ENCODE results near the gene CNPY1. TPM values are rescaled to one million over a fixed set of nuclear protein-coding genes. Genes with fewer than 3 reads are reported as not detected.
"Not testable (repeated sequence)": the region's sequence is repeated elsewhere in the genome, so short reads cannot be mapped to it uniquely, and the experiment has no call there.

CNPY1 gene
- total RNA-seq, 5 donors from 2014 or later (not counting 1 experiment from before 2014, with no cell fraction given), result not detected

DNA sequence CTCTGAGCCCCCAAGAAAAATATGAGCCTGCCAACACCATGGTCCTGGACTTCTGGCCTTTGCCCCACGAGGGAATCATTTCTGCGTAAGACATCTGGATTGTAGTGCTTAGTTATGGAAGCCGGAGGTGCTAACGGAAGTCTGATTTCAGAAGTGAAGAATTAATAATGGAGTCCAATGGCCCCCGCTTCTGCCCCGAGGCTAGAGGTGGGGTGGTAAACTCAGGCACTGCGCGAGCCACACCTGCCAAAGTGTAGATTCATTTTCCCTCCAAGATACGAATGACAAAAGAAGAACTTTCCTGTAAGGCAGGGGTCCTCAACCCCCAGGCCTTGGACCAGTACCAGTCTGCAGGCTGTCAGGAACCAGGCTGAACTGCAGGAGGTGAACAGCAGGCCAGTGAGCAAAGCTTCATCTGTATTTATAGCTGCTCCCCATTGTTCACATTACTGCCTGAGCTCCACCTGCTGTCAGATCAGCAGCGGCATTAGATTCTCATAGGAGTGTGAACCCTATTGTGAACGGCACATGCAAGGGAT lies 22.3 kb downstream of the CNPY1 start:
- H3K4me1 Mint-ChIP-seq, result no peaks in the 10 kb centered on the region
- 96% methylated on average over 6 of the region's 11 CpGs for WGBS (ENCODE audit: insufficient coverage)
- Histone ChIP-seq H3K27ac (ENCODE audit: low read length) (no peak overlapping the region), H3K4me3 (ENCODE audit: control insufficient read depth in 1 of 2, extremely low read depth in 1 of 2, low read length in 1 of 2) (no peak overlapping the region), H3K4me1 (ENCODE audit: control insufficient read depth in 1 of 2, extremely low read depth in 1 of 2, insufficient read depth in 2 of 2, low read length in 2 of 2) (no peaks in the 10 kb centered on the region), H3K27me3 (replicated peaks in 1 of 2; ENCODE audit: control insufficient read depth in 2 of 2, extremely low read depth in 1 of 2, insufficient read depth in 2 of 2, low read length in 1 of 2) (peaks cover 3 to 37% of the 10 kb centered on the region in 2 experiments), H3K36me3 (ENCODE audit: control insufficient read depth in 2 of 2, extremely low read depth in 1 of 2, insufficient read depth in 1 of 2, low read length in 1 of 2) (no peaks in the 10 kb centered on the region), H3K9me3 (no peaks in the 10 kb centered on the region)
- no peak for ATAC-seq (replicated peaks in 1 of 4)
- H3K36me3 Mint-ChIP-seq, result no peaks in the 10 kb centered on the region
- H3K9me3 Mint-ChIP-seq, result no peaks in the 10 kb centered on the region
- CTCF ChIA-PET, result interaction anchor here in 1 of 2 donors (0.6 kb wide), 1 partner anchor 287 kb away, joined by 4 read pairs; no protein-coding TSS in a partner anchor
- H3K4me3 Mint-ChIP-seq, result no peak overlapping the region
- POLR2A ChIA-PET, result no interaction called here
- peaks cover 24 to 35% of the 10 kb centered on the region in 2 donors for H3K27me3 Mint-ChIP-seq
- DNase-seq, result no peak
- no peak overlapping the region for H3K27ac Mint-ChIP-seq

GRCh38 chr7:155523168-155523675 lies 23.1 kb downstream of the CNPY1 start:
- no peaks in the 10 kb centered on the region for H3K36me3 ChIP-seq (ENCODE audit: control insufficient read depth in 2 of 2, extremely low read depth in 1 of 2, insufficient read depth in 1 of 2, low read length in 1 of 2)
- Mint-ChIP-seq H3K27me3 (peaks cover 28 to 33% of the 10 kb centered on the region in 2 donors), H3K4me1 (no peaks in the 10 kb centered on the region), H3K4me3 (no peak overlapping the region), H3K36me3 (no peaks in the 10 kb centered on the region), H3K9me3 (no peaks in the 10 kb centered on the region), H3K27ac (no peak overlapping the region)
- H3K27ac ChIP-seq (ENCODE audit: low read length), result no peak overlapping the region
- no peak for ATAC-seq (replicated peaks in 1 of 4)
- no peaks in the 10 kb centered on the region for H3K9me3 ChIP-seq
- H3K4me3 ChIP-seq (ENCODE audit: control insufficient read depth in 1 of 2, extremely low read depth in 1 of 2, low read length in 1 of 2), result no peak overlapping the region
- H3K27me3 ChIP-seq (replicated peaks in 1 of 2; ENCODE audit: control insufficient read depth in 2 of 2, extremely low read depth in 1 of 2, insufficient read depth in 2 of 2, low read length in 1 of 2), result peaks cover 3 to 31% of the 10 kb centered on the region in 2 experiments
- CTCF ChIA-PET, result no interaction called here
- no peak for DNase-seq
- no peaks in the 10 kb centered on the region for H3K4me1 ChIP-seq (ENCODE audit: control insufficient read depth in 1 of 2, extremely low read depth in 1 of 2, insufficient read depth in 2 of 2, low read length in 2 of 2)
- 71% methylated on average over 5 of the region's 16 CpGs for WGBS (ENCODE audit: insufficient coverage)
- POLR2A ChIA-PET, result no interaction called here

- H3K4me3 ChIP-seq (ENCODE audit: control insufficient read depth in 1 of 2, extremely low read depth in 1 of 2, low read length in 1 of 2), result no peak overlapping the region
- ATAC-seq (replicated peaks in 1 of 4) (no peak), DNase-seq (no peak)
- WGBS (ENCODE audit: insufficient coverage), result 86% methylated on average over 19 of the region's 21 CpGs
- Mint-ChIP-seq H3K4me3 (no peak overlapping the region), H3K36me3 (no peaks in the 10 kb centered on the region), H3K27ac (no peak overlapping the region), H3K27me3 (peaks cover 32 to 41% of the 10 kb centered on the region in 2 donors), H3K4me1 (no peaks in the 10 kb centered on the region), H3K9me3 (no peaks in the 10 kb centered on the region)
- no peaks in the 10 kb centered on the region for H3K36me3 ChIP-seq (ENCODE audit: control insufficient read depth in 2 of 2, extremely low read depth in 1 of 2, insufficient read depth in 1 of 2, low read length in 1 of 2)
- no peaks in the 10 kb centered on the region for H3K4me1 ChIP-seq (ENCODE audit: control insufficient read depth in 1 of 2, extremely low read depth in 1 of 2, insufficient read depth in 2 of 2, low read length in 2 of 2)
- ChIA-PET POLR2A (no interaction called here), CTCF (no interaction called here)
- no peaks in the 10 kb centered on the region for H3K9me3 ChIP-seq
- peaks cover 3 to 30% of the 10 kb centered on the region in 2 experiments for H3K27me3 ChIP-seq (replicated peaks in 1 of 2; ENCODE audit: control insufficient read depth in 2 of 2, extremely low read depth in 1 of 2, insufficient read depth in 2 of 2, low read length in 1 of 2)
- no peak overlapping the region for H3K27ac ChIP-seq (ENCODE audit: low read length)
Observed at GRCh38 chr7:155521743-155522398, 24.5 kb downstream of the CNPY1 start.

DNA sequence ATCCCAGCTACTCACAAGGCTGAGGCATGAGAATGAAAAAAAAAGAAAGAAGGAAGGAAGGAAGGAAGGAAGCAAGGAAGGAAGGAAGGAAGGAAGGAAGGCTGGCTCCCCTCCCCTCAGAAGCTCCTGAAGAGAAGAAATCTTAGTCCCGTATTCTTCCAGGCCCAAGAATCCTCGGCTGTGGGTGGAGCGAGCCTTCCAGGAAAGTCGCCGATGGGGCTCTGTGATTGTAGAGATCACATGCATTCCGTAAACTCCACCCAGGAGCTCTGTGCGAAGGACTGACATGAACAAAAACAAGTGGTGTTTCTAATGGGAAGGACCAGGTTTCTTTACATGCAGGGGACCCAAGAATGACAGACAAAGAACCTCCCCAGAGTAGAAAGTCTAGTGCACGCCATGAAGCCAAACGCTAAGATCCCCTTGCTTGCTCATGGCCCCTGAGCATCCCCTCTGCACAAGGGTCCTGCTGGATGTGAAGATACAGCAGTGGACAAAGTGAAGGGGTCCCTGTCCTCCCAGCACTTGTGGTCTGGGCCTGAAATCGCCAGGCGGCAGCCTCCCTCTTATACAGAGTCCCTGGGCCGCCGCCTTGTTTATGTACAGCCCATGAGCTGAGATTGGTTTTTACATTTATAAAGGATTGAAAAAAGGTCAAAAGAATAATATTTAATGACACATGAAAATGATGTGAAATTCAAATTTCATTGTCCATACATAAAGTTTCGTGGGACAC lies 25.2 kb downstream of the CNPY1 start:
- H3K27ac Mint-ChIP-seq, result no peak overlapping the region

DNA sequence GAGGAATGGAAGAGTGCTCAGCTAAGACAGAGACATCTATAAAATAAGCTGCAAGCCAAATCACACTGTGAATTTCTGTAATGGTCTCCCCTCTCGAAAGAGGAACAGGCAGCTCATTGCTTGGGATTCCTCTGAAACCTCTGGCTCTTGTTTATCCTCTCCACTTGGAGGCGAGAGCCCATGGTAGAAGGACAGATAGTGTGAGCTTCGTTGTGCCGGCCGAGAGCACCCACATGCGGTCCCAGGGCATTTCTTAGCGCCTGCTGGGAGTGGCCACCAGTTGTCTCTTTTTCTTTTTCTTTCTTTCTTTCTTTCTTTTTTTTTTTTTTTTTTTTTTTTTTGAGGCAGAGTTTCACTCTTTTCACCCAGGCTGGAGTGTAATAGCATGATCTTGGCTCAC lies 26.2 kb downstream of the CNPY1 start:
- Mint-ChIP-seq H3K27me3 (peaks cover 31 to 45% of the 10 kb centered on the region in 2 donors), H3K9me3 (no peaks in the 10 kb centered on the region), H3K36me3 (no peaks in the 10 kb centered on the region), H3K4me1 (no peaks in the 10 kb centered on the region), H3K27ac (no peak overlapping the region), H3K4me3 (no peak overlapping the region)
- Histone ChIP-seq H3K9me3 (no peaks in the 10 kb centered on the region), H3K27me3 (replicated peaks in 1 of 2; ENCODE audit: control insufficient read depth in 2 of 2, extremely low read depth in 1 of 2, insufficient read depth in 2 of 2, low read length in 1 of 2) (peaks cover 0 to 42% of the 10 kb centered on the region in 2 experiments), H3K36me3 (ENCODE audit: control insufficient read depth in 2 of 2, extremely low read depth in 1 of 2, insufficient read depth in 1 of 2, low read length in 1 of 2) (no peaks in the 10 kb centered on the region), H3K27ac (ENCODE audit: low read length) (no peak overlapping the region), H3K4me1 (ENCODE audit: control insufficient read depth in 1 of 2, extremely low read depth in 1 of 2, insufficient read depth in 2 of 2, low read length in 2 of 2) (no peaks in the 10 kb centered on the region), H3K4me3 (ENCODE audit: control insufficient read depth in 1 of 2, extremely low read depth in 1 of 2, low read length in 1 of 2) (no peak overlapping the region)
- ATAC-seq (replicated peaks in 1 of 4) (no peak), DNase-seq (no peak)
- POLR2A ChIA-PET, result no interaction called here
- no CpG with 5 or more reads among the region's 7 CpGs for WGBS (ENCODE audit: insufficient coverage)
- CTCF ChIA-PET, result no interaction called here

More for the DNA sequence above, 25.2 kb downstream of the CNPY1 start:
- ATAC-seq (replicated peaks in 1 of 4), result no peak
- Mint-ChIP-seq H3K36me3 (no peaks in the 10 kb centered on the region), H3K4me1 (no peaks in the 10 kb centered on the region), H3K27me3 (peaks cover 31 to 42% of the 10 kb centered on the region in 2 donors), H3K9me3 (no peaks in the 10 kb centered on the region), H3K4me3 (no peak overlapping the region)
- H3K27ac ChIP-seq (ENCODE audit: low read length), result no peak overlapping the region
- H3K4me1 ChIP-seq (ENCODE audit: control insufficient read depth in 1 of 2, extremely low read depth in 1 of 2, insufficient read depth in 2 of 2, low read length in 2 of 2), result no peaks in the 10 kb centered on the region
- POLR2A ChIA-PET, result no interaction called here
- H3K36me3 ChIP-seq (ENCODE audit: control insufficient read depth in 2 of 2, extremely low read depth in 1 of 2, insufficient read depth in 1 of 2, low read length in 1 of 2), result no peaks in the 10 kb centered on the region
- CTCF ChIA-PET, result no interaction called here
- H3K27me3 ChIP-seq (replicated peaks in 1 of 2; ENCODE audit: control insufficient read depth in 2 of 2, extremely low read depth in 1 of 2, insufficient read depth in 2 of 2, low read length in 1 of 2), result peaks cover 0 to 37% of the 10 kb centered on the region in 2 experiments
- H3K4me3 ChIP-seq (ENCODE audit: control insufficient read depth in 1 of 2, extremely low read depth in 1 of 2, low read length in 1 of 2), result no peak overlapping the region
- 83% methylated on average over 4 of the region's 14 CpGs for WGBS (ENCODE audit: insufficient coverage)
- no peaks in the 10 kb centered on the region for H3K9me3 ChIP-seq
- DNase-seq, result no peak

GRCh38 chr7:155519358-155519757 lies 27.0 kb downstream of the CNPY1 start:
- H3K9me3 ChIP-seq; H3K4me1 ChIP-seq (ENCODE audit: control insufficient read depth in 1 of 2, extremely low read depth in 1 of 2, insufficient read depth in 2 of 2, low read length in 2 of 2); H3K4me1 Mint-ChIP-seq; H3K9me3 Mint-ChIP-seq; H3K36me3 Mint-ChIP-seq; CTCF ChIA-PET; H3K27ac ChIP-seq (ENCODE audit: low read length); DNase-seq; H3K4me3 ChIP-seq (ENCODE audit: control insufficient read depth in 1 of 2, extremely low read depth in 1 of 2, low read length in 1 of 2); ATAC-seq (replicated peaks in 1 of 4); H3K36me3 ChIP-seq (ENCODE audit: control insufficient read depth in 2 of 2, extremely low read depth in 1 of 2, insufficient read depth in 1 of 2, low read length in 1 of 2); H3K4me3 Mint-ChIP-seq; H3K27ac Mint-ChIP-seq; POLR2A ChIA-PET: not testable (repeated sequence)
- peaks cover 38 to 47% of the 10 kb centered on the region in 2 donors for H3K27me3 Mint-ChIP-seq
- WGBS (ENCODE audit: insufficient coverage), result 80% methylated on average over 1 of the region's 3 CpGs
- peaks cover 0 to 47% of the 10 kb centered on the region in 2 experiments for H3K27me3 ChIP-seq (replicated peaks in 1 of 2; ENCODE audit: control insufficient read depth in 2 of 2, extremely low read depth in 1 of 2, insufficient read depth in 2 of 2, low read length in 1 of 2)
